ENCODE measurements around the gene SLC3A2.
A peak's percentile ranks its signal among the peaks of the same experiment; 100 is the strongest.
"Not testable (repeated sequence)": the region's sequence is repeated elsewhere in the genome, so short reads cannot be mapped to it uniquely, and the experiment has no call there.

The SLC3A2 gene

GRCh38 chr11:62880803-62881578, at the start of gene SLC3A2:
Gene SLC3A2 (plus strand): TSS chr11:62880896. CDS start chr11:62881024, 128 bp downstream.
- DNase-seq: peak; percentile 90

- DNase-seq: peak; percentile 79
Observed at GRCh38 chr11:62830904-62831519, 49.7 kb upstream of the SLC3A2 start.

- DNase-seq: peak; percentile 98
Observed at GRCh38 chr11:62831520-62832335, 49.0 kb upstream of the SLC3A2 start, which contains the start of gene STX5. Gene STX5 (minus strand): TSS chr11:62832051. CDS start chr11:62831243, 808 bp downstream.

- peak; percentile 76 for DNase-seq
Observed at GRCh38 chr11:62832336-62833234, 48.1 kb upstream of the SLC3A2 start, which contains the start of gene TEX54. Gene TEX54 (minus strand): TSS chr11:62832841.

- DNase-seq: no peak
Observed at GRCh38 chr11:62835336-62835735, 45.4 kb upstream of the SLC3A2 start.

- DNase-seq: peak; percentile 91
Observed at GRCh38 chr11:62839050-62839945, 41.4 kb upstream of the SLC3A2 start, which contains the start of gene WDR74. Gene WDR74 (minus strand): TSS chr11:62839590. CDS start chr11:62839570, 20 bp downstream.

- DNase-seq: peak; percentile 86
Observed at GRCh38 chr11:62840721-62841360, 39.9 kb upstream of the SLC3A2 start.

GRCh38 chr11:62841361-62842170, 39.1 kb upstream of the SLC3A2 start:
- DNase-seq: peak; percentile 98

- peak; percentile 85 for DNase-seq
Observed at GRCh38 chr11:62842171-62842741, 38.4 kb upstream of the SLC3A2 start.

- not testable (repeated sequence) for DNase-seq
Observed at GRCh38 chr11:62842891-62843290, 37.8 kb upstream of the SLC3A2 start.

- no peak for DNase-seq
Observed at GRCh38 chr11:62843466-62843865, 37.2 kb upstream of the SLC3A2 start.

- no peak for DNase-seq
Observed at GRCh38 chr11:62844154-62844553, 36.5 kb upstream of the SLC3A2 start.

GRCh38 chr11:62846177-62846576, 34.5 kb upstream of the SLC3A2 start:
- no peak for DNase-seq

- peak; percentile 26 for DNase-seq
Observed at GRCh38 chr11:62847767-62848314, 32.9 kb upstream of the SLC3A2 start.

GRCh38 chr11:62850911-62851806, 29.5 kb upstream of the SLC3A2 start:
- peak; percentile 78 for DNase-seq

- no peak for DNase-seq
Observed at GRCh38 chr11:62851807-62852522, 28.7 kb upstream of the SLC3A2 start.

All from NCI-H82 (cell line).